GM19455 (cell line): Measurements from ENCODE around the gene MYCL.

Source experiments
- ATAC-seq: cut with Tn5 transposase; IDR thresholded peaks from one replicate; pipeline ENCODE4 v1.9.1; 2021; ENCODE audit not compliant: unreplicated experiment

The MYCL gene

DNA sequence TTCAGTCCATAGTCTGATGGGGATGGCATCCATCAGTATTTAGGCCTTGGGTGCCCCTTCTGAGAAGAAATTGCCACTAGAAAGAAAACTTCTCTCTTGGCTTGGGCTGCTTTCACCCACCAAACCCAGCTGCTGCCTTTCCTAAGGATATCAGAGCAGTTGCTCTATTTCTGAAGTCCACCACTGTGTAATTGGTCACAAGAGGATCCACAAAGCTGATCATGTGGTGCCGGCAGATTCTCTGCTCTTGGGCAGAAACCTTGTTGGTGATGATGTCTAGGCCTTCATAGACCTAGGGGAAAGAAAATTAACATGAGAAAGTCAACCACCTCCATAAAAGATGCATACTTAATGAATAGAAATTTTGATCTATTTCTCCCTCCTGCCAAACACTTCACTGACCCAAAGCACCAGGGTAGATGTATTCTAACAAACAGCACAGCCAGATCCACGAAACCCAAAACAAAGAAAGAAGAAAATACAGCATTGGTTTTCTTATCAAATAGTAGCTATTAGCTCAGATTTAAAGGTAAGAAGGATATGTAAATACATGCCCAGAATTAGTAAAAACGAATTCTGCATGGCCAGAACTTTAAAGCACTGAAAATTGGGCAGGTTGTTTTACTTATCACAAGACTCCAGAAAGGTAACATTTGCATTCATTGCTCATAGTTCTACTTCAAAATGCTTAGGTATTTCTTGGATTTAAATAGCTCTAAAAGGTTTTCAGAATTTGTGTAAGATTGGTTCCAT lies 44.4 kb downstream of the MYCL start:
- ATAC-seq: no peak

DNA sequence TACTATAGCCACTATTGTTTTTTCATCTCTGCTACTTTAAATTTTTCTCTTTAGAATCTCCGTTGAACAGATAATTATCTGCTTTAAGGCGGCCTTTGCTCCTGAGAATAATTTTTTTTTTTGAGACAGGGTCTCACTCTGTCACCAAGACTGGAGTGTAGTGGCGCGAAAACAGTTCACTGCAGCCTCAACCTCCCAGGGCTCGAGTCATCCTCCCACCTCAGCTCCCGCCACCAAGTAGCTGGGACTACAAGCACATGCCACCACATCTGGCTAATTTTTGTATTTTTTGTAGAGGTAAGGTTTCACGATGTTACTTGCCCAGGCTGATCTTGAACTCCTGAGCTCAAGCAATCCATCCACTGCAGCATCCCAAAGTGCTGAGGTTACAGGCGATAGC lies 47.0 kb downstream of the MYCL start:
- ATAC-seq: no peak

DNA sequence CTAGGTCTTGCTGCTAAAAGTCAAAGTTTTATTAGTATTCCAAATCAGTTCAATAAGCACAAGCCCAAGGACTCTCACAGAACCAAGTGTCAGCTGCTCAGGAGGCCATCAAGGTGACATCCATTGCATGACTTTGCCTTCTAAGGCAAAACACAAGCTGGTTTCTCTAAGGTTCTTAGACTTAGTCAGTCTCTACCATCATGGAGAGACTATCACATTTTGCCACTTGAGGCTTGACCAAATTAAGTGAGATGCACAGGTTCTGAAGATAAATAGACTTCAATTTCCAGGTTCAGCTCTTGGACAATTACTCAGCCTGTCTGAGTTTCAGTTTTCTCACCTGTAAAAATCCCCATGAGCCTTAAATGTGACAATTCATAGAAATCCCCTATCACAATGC lies 47.4 kb downstream of the MYCL start:
- ATAC-seq: no peak

GRCh38 chr1:39852876-39853275 lies 48.8 kb downstream of the MYCL start:
- ATAC-seq: no peak

DNA sequence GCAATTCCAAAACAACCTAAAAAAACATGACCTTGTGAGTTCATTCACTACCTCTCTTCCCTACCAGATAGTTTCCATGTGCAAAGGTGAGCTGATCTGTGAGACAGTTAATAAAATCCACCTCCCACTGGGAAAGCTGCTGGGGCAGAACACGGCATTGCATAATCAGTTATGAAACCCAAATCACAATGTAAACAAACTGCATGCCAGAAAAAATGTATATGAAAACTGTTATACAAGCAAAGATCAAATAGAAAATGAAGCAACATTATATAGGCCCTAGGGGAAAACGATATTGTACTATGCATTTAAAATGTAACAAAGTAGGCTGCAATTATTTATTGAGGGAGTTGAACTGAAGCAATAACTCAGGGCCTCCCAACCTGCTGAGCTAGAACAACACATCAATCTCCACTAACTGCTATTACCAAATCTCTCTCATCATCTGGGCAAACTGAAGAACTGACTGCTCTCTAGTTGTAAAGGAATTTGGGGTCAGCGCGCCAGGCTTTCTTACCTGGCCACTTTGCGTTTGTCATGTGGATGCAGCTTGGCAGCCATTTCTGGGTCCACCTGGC lies 49.4 kb downstream of the MYCL start:
- ATAC-seq: no peak

- no peak for ATAC-seq
Measured at GRCh38 chr1:39850606-39851216, 51.0 kb downstream of the MYCL start.

DNA sequence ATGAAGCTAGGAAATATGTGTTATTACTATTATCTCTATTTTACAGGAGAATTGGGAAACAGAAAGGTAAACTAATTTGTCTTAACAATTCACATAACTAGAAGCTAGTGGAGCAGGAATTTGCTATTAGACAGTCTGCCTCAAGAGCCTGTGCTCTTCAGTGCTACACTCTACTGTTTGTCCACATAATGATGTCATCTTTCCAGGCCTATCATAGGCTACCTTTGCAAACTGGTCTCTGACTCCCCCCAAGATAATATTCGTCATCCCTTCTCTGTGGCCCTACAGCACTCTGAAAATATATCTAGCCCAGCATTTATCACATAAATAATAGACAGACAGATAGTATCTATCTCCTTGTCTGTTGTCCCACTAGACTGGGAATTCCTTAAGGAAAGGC lies 52.5 kb downstream of the MYCL start:
- no peak for ATAC-seq

- ATAC-seq: no peak
Measured at GRCh38 chr1:39847940-39848339, 53.8 kb downstream of the MYCL start.

GRCh38 chr1:39846796-39847195 lies 54.9 kb downstream of the MYCL start:
- ATAC-seq: no peak

GRCh38 chr1:39845569-39846566 lies 55.8 kb downstream of the MYCL start:
- no peak for ATAC-seq
